HG03520 (cell line): ENCODE results near the gene PRELID1.
"Not testable (repeated sequence)": the region's sequence is repeated elsewhere in the genome, so short reads cannot be mapped to it uniquely, and the experiment has no call there.

Experiments used
- ATAC-seq: cut with Tn5 transposase; IDR thresholded peaks from one replicate; pipeline ENCODE4 v1.9.1; 2021; ENCODE audit warnings: mild to moderate bottlenecking, moderate library complexity; ENCODE audit not compliant: unreplicated experiment

PRELID1 gene

GRCh38 chr5:177303121-177303924, at the start of gene PRELID1, which contains the start of gene RAB24:
TSS of gene PRELID1 (plus strand) at chr5:177303799. CDS start at chr5:177303986, 187 bp downstream.
TSS of gene RAB24 (minus strand) at chr5:177303719. CDS start at chr5:177303288, 431 bp downstream.
- ATAC-seq = peak; percentile 48

GRCh38 chr5:177256296-177256695, 47.3 kb upstream of the PRELID1 start:
- no peak for ATAC-seq

- not testable (repeated sequence) for ATAC-seq
Measured at GRCh38 chr5:177258711-177259110, 44.9 kb upstream of the PRELID1 start.

GRCh38 chr5:177260961-177261360, 42.6 kb upstream of the PRELID1 start:
- ATAC-seq = no peak

- ATAC-seq = no peak
Measured at GRCh38 chr5:177261510-177261909, 42.1 kb upstream of the PRELID1 start.

- no peak for ATAC-seq
Measured at GRCh38 chr5:177264178-177264577, 39.4 kb upstream of the PRELID1 start.

GRCh38 chr5:177265395-177265794, 38.2 kb upstream of the PRELID1 start:
- no peak for ATAC-seq

- ATAC-seq = no peak
Measured at GRCh38 chr5:177269232-177269895, 34.2 kb upstream of the PRELID1 start.

GRCh38 chr5:177269976-177270375, 33.6 kb upstream of the PRELID1 start:
- no peak for ATAC-seq

GRCh38 chr5:177270653-177271052, 32.9 kb upstream of the PRELID1 start:
- no peak for ATAC-seq

- ATAC-seq = no peak
Measured at GRCh38 chr5:177271113-177271512, 32.5 kb upstream of the PRELID1 start.

GRCh38 chr5:177275883-177276282, 27.7 kb upstream of the PRELID1 start:
- ATAC-seq = no peak

GRCh38 chr5:177276886-177277285, 26.7 kb upstream of the PRELID1 start:
- no peak for ATAC-seq

- ATAC-seq = no peak
Measured at GRCh38 chr5:177288191-177288590, 15.4 kb upstream of the PRELID1 start.

- no peak for ATAC-seq
Measured at GRCh38 chr5:177290816-177291596, 12.6 kb upstream of the PRELID1 start.

- ATAC-seq = no peak
Measured at GRCh38 chr5:177291735-177292134, 11.9 kb upstream of the PRELID1 start.

- no peak for ATAC-seq
Measured at GRCh38 chr5:177293819-177294581, 9.6 kb upstream of the PRELID1 start.

- ATAC-seq = no peak
Measured at GRCh38 chr5:177294632-177295031, 9.0 kb upstream of the PRELID1 start.

- ATAC-seq = no peak
Measured at GRCh38 chr5:177295924-177296323, 7.7 kb upstream of the PRELID1 start.

- ATAC-seq = no peak
Measured at GRCh38 chr5:177296581-177296980, 7.0 kb upstream of the PRELID1 start.

GRCh38 chr5:177297922-177298321, 5.7 kb upstream of the PRELID1 start:
- ATAC-seq = no peak
